22Rv1 (cell line): ENCODE results near the gene NCOR2.

Experiments
- H3K27ac ChIP-seq: fragments of 450-650 bp; 2 replicates; pipeline ENCODE4 v1.5.1; 2017
- CTCF ChIP-seq: fragments of 450-650 bp; IDR thresholded peaks from 2 replicates; pipeline ENCODE4 v1.5.1; 2017; ENCODE audit warnings: mild to moderate bottlenecking
- ZFX ChIP-seq: fragments of 450-650 bp; IDR thresholded peaks from 2 replicates; pipeline ENCODE4 v1.6.1; 2017; ENCODE audit warnings: antibody characterized with exemption, borderline replicate concordance

Gene NCOR2

GRCh38 chr12:124564971-124565491 lies 2.4 kb downstream of the NCOR2 start:
- TF ChIP-seq ZFX (no peak), CTCF (no peak)
- no peak overlapping the region for H3K27ac ChIP-seq

GRCh38 chr12:124564232-124564958 lies 3.0 kb downstream of the NCOR2 start:
- H3K27ac ChIP-seq, result no peak overlapping the region
- TF ChIP-seq CTCF (no peak), ZFX (no peak)

GRCh38 chr12:124563809-124564208 lies 3.6 kb downstream of the NCOR2 start:
- no peak overlapping the region for H3K27ac ChIP-seq
- no peak for TF ChIP-seq CTCF
- TF ChIP-seq ZFX, result no peak

GRCh38 chr12:124563401-124563800 lies 4.0 kb downstream of the NCOR2 start:
- no peak overlapping the region for H3K27ac ChIP-seq
- no peak for TF ChIP-seq CTCF
- no peak for TF ChIP-seq ZFX

GRCh38 chr12:124562796-124563181 lies 4.6 kb downstream of the NCOR2 start:
- H3K27ac ChIP-seq, result no peak overlapping the region
- TF ChIP-seq ZFX, result no peak
- no peak for TF ChIP-seq CTCF

GRCh38 chr12:124562018-124562795 lies 5.2 kb downstream of the NCOR2 start:
- no peak for TF ChIP-seq CTCF
- TF ChIP-seq ZFX, result no peak
- no peak overlapping the region for H3K27ac ChIP-seq

- no peak overlapping the region for H3K27ac ChIP-seq
Observed at GRCh38 chr12:124561231-124561630, 6.2 kb downstream of the NCOR2 start.

More at GRCh38 chr12:124561231-124561630, 6.2 kb downstream of the NCOR2 start:
- TF ChIP-seq ZFX (no peak), CTCF (no peak)
